NCI-H510A (cell line): ENCODE results near the gene HCAR2.
A peak's percentile ranks its signal among the peaks of the same experiment; 100 is the strongest.
"Not testable (repeated sequence)": the region's sequence is repeated elsewhere in the genome, so short reads cannot be mapped to it uniquely, and the experiment has no call there.

Source experiments
- DNase-seq: peaks from one replicate; lab custom pipeline; 2025; lab: John Stamatoyannopoulos, UW

Gene HCAR2

GRCh38 chr12:122716658-122717057 is 13.5 kb upstream of the HCAR2 start, which contains the start of gene HCAR3:
TSS of gene HCAR3 (minus strand) at chr12:122716811. CDS start at chr12:122716737, 74 bp downstream.
- DNase-seq, result not testable (repeated sequence)

DNA sequence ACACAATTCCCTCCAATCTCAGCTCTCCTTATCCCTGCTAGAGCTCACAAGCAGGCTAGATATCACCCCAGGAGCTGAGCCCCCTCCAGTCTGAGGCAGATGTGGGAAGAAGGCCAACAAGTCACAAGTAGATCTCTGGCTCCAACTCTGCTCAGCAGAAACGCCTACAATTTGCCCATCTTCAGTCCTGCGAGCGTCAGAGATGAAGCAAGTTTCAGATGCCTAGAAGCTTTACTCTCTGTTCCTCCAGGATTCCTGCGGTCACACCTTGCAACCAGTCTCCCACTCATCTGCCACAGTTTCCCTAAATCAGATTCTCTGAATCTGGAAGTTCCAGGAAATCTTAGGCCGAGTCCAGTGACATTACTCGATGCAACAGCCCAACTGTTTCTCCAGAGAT is 12.1 kb upstream of the HCAR2 start:
- not testable (repeated sequence) for DNase-seq

DNA sequence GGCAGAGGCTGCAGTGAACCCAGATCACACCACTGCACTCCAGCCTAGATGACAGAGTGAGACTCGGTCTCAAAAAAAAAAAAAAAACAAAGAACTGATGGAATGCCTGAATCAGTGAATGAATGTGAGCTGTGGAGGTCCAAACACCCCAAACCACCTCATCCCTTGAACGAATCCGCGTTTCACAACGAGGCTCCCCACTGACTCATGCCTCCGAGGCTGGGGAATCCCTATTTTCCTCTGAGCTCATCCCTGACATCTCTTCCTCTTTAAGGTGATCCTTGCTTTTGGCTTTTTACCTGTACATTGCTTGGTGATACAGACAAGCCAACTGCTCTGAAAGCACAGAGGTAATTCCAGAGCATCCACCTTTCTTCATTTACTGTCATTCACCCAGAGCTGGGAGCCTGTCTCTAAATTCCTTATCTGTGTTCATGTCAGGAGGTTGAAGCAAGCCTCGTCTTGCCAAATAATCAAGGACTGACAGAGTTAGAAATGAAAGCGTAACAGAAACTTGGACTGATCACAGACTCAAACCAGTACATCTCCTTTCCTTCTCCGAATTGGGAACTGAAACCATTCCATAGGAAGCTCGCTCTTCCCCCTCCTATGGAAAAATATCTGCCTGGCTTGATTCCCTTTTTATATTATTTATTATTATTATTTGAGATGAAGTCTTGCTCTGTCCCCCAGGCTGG is 10.5 kb upstream of the HCAR2 start:
- not testable (repeated sequence) for DNase-seq

GRCh38 chr12:122711266-122711665 is 8.1 kb upstream of the HCAR2 start:
- not testable (repeated sequence) for DNase-seq

DNA sequence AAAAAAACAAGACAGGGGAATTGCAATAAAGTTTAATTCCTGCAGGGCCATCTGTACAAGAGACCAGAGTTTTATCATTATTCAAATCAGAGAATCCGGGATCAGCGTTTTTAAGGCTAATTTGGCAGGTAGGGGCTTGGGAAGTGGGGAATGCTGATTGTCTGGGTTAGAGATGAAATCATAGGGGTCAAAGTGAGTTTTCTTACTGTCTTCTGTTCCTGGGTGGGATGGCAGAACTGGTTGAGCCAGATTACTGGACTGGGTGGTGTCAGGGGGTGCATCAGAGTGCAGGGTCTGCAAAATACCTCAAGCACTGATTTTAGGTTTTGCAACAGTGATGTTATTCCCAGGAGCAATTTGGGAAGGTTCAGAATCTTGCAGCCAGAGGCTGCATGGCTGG is 7.2 kb upstream of the HCAR2 start:
- not testable (repeated sequence) for DNase-seq

DNA sequence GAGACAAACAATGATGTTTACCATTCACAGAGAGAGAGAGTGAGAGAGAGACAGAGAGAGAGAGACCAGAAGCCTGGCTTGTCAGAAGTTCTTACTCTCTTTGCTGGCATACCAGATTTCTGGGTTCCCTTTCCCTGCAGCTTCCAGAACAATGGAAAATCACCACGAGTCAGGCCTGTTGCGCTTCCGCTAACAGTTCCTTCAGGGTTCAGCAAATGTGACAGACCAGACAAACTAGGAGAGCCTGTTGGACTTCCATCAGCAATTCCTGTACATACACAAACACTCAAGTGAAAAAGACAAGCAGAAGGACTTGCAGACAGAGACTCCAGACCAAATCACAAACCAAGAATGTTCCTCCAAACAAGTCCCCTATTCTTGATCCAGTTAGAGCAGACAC is 6.1 kb upstream of the HCAR2 start:
- DNase-seq, result not testable (repeated sequence)

DNA sequence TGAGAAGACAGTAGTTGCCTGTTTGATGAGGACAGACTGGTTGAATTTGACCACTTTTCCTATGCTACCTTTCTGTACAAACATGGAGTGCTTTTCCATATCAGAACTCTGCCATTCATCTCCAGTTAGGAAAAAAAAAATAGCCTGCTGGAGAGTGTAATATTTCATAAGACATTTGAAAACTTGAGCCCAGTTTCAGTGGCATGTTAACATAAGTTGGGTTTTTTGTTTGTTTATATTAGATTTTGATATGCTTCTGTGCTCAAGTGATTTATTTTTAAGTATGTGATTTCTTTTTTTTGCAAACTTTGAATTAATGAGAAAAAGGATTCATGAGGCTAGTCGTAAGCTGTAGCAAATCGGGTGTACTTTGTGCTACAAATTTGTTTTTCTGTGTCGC is 684 bp upstream of the HCAR2 start:
- not testable (repeated sequence) for DNase-seq

DNA sequence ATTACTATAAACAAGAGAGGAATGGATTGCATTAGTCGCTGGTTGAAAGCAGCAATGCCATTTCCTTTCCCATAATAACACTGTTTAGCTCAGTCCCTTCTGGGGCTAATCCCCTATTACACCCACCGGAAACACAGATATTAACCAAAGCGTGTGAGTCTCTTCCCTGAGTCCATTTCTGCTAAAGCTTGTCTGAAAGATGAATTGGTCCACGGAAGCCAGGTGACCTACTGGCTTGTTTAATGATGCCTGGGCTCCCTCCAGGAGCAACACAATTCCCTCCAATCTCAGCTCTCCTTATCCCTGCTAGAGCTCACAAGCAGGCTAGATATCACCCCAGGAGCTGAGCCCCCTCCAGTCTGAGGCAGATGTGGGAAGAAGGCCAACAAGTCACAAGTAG is 1.7 kb downstream of the HCAR2 start:
- DNase-seq, result not testable (repeated sequence)

- DNase-seq, result not testable (repeated sequence)
Measured at GRCh38 chr12:122700038-122700710, 3.0 kb downstream of the HCAR2 start.

- not testable (repeated sequence) for DNase-seq
Measured at GRCh38 chr12:122696922-122697321, 6.2 kb downstream of the HCAR2 start.

DNA sequence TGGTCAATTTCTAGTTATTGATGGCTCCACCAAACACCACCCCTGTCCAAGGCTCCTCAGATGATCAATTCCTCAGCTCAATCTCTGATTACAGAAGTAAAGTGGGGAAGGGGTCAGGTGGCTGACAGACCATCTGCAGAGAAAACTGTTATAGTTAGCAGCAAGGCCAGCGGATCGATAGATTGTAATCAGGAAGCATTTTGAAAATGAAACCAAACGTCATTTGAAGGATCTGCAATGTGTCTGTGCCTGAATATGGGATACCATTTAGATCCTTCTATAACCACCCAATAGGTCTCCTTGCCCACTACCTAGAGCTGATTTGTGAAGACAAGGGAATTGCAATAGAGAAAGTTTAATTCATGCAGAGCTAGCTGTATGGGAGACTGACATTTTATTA is 11.6 kb downstream of the HCAR2 start:
- DNase-seq, result no peak

DNA sequence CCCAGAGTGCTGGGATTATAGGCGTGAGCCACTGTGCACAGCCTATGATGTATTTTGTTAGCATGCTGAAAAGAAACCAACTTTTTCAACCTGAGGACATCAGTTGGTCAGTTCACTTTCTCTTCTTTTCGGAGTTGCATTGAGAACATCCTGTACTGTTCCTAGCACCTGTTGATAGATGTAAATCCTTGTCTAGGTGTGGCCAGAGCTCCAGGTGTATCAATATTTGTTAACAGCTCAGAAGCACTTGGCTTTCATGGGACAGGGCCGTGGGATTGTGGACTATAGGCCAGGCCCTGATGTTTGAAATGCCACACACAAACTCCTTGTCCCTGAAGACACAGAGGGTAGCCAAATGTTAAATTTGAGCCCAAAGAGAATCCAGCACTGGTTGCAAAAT is 14.9 kb downstream of the HCAR2 start:
- DNase-seq, result peak; percentile 3

GRCh38 chr12:122687086-122687485 is 16.1 kb downstream of the HCAR2 start:
- peak; percentile 57 for DNase-seq

GRCh38 chr12:122686538-122686937 is 16.6 kb downstream of the HCAR2 start:
- DNase-seq, result no peak

- DNase-seq, result no peak
Measured at GRCh38 chr12:122684297-122684813, 18.8 kb downstream of the HCAR2 start.

GRCh38 chr12:122681814-122682213 is 21.3 kb downstream of the HCAR2 start:
- no peak for DNase-seq

DNA sequence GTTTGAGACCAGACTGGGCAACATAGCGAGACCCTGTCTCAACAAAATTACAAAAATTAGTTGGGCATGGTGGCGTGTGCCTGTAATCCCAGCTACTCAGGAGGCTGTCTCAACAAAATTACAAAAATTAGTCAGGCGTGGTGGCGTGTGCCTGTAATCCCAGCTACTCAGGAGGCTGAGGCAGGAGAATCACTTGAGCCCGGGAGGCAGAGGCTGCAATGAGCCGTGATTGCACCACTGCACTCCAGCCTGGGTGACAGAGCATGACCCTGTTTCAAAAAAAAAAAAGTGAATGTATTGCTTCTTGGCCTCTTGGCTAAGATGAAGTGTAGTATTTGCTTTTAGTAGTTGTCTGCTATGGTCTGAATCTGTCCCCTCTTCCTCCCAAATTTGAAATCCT is 22.2 kb downstream of the HCAR2 start:
- DNase-seq, result not testable (repeated sequence)

DNA sequence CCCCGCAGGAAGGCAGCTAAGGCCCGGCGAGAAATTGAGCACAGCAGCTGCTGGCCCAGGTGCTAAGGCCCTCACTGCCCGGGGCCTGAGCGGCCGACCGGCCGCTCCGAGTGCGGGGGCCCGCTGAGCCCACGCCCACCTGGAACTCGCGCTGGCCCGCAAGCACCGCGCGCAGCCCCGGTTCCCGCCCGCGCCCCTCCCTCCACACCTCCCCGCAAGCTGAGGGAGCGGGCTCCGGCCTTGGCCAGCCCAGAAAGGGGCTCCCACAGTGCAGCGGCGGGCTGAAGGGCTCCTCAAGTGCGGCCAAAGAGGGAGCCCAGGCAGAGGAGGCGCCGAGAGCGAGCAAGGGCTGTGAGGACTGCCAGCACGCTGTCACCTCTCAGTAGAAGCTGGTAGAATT is 26.4 kb downstream of the HCAR2 start:
- not testable (repeated sequence) for DNase-seq

- DNase-seq, result not testable (repeated sequence)
Measured at GRCh38 chr12:122676015-122676414, 27.1 kb downstream of the HCAR2 start.

DNA sequence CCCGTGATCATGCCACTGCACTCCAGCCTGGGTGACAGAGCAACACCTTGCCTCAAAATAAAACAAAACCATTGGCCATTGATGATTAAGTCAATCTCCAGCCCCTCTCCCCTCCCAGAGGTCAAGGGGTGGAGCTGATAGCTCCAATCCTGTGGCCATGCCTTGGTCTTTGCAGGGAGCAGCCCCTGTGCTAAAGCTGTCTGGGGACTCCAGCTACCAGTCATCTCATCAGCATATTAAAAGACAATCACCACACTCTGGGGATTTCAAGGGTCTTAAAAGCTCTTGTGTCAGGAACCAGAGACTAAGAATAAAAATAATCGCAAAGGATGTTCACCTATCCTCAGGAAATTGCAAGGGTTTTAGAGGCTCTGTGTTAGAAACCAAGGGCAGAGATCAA is 30.6 kb downstream of the HCAR2 start:
- DNase-seq, result no peak

DNA sequence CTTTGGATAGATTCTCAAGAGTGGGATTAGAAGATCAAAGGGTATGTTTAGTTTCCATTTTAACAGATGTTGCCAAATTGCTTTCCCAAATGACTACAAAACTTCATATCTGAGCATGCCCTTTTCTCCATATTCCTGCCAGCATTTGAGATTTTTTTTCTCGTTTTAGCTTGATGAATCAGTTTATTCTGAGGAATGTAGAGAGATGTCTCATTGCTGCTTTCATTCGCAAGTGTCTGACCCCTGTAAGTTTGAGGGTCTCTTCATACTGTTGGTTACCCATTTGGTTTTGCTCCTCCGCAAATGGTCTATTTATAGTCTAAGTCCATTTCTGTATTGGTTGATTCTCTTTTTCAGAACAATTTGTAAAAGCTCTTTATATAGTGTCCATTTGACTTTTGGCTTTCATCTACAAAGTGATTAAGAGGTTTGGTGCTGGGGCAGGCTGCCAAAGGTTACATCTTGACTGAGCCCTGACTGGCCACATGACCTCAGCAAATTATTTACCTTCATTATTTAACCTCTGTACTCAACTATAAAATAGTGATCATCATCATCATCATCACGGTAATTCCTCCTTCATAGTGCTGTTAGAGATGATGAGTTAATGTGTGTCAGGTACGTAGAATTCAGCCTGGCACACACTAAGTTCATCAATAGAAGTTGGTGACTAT is 33.6 kb downstream of the HCAR2 start:
- DNase-seq, result no peak

- DNase-seq, result no peak
Measured at GRCh38 chr12:122668268-122668667, 34.9 kb downstream of the HCAR2 start.

DNA sequence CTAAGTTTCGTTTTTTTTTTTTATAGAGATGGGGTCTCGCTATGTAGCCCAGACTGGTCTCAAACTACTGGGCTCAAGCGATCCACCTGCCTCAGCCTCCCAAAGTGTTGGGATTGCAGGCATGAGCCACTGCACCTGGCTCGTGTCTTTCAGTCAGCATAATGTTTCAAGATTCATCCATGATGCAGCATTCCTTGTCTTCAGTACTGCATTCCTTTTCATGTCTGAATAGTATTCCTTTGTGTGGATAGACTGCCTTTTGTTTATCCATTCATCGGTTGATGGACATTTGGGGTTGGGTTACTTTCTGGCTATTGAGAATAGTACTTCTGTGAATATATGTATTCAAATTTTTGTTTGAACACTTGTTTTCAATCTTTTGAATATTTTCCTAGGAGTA is 37.4 kb downstream of the HCAR2 start:
- DNase-seq, result no peak
